WTC11 (cell line): ENCODE data around the gene ZDHHC4. TPM values are rescaled to one million over a fixed set of nuclear protein-coding genes. Genes with fewer than 3 reads are reported as not detected.

Experiments
- ATAC-seq: fragments of 200-7000 bp; cut with Tn5 transposase; 2 replicates; pipeline ENCODE4 v1.10.0; 2021; ENCODE audit warnings: mild to moderate bottlenecking, moderate library complexity
- CTCF ChIA-PET: fragments of 300-600 bp; sonication (Branson Sonifier 250); formaldehyde crosslinking; loops from one replicate; lab custom pipeline; 2021; ENCODE audit warnings: antibody characterized with exemption; lab: Charles Lee
- POLR2A ChIA-PET: fragments of 350-600 bp; sonication (Branson Sonifier 250); formaldehyde crosslinking; loops from one replicate; lab custom pipeline; 2021; ENCODE audit warnings: antibody characterized with exemption; lab: Charles Lee
- DNase-seq: peaks from one replicate; pipeline ENCODE4 v3.0.0; 2021; ENCODE audit warnings: low spot score
- H3K27ac Mint-ChIP-seq: 2 replicates; pipeline ENCODE4 v1.8.0; 2021; ENCODE audit warnings: mixed read lengths
- H3K27me3 Mint-ChIP-seq: 2 replicates; pipeline ENCODE4 v1.8.0; 2021; ENCODE audit warnings: low read depth, mild to moderate bottlenecking, moderate library complexity, mixed read lengths
- H3K36me3 Mint-ChIP-seq: 2 replicates; pipeline ENCODE4 v1.8.0; 2021; ENCODE audit warnings: mixed read lengths
- H3K4me1 Mint-ChIP-seq: 2 replicates; pipeline ENCODE4 v1.8.0; 2022; ENCODE audit warnings: mixed read lengths
- H3K4me3 Mint-ChIP-seq: 2 replicates; pipeline ENCODE4 v1.8.0; 2021; ENCODE audit warnings: mild to moderate bottlenecking, moderate library complexity, mixed read lengths
- H3K9me3 Mint-ChIP-seq: 2 replicates; pipeline ENCODE4 v1.8.0; 2021; ENCODE audit warnings: mixed read lengths
- CBFB ChIP-seq: sonication (generic); formaldehyde crosslinking; IDR thresholded peaks from 2 replicates; pipeline ENCODE4 v1.8.1; 2022; ENCODE audit warnings: mild to moderate bottlenecking, low read depth, missing genetic modification reagents
- FOXP1 ChIP-seq: sonication (generic); formaldehyde crosslinking; IDR thresholded peaks from 2 replicates; pipeline ENCODE4 v1.8.0; 2022; ENCODE audit warnings: missing genetic modification reagents, mild to moderate bottlenecking, moderate library complexity, borderline replicate concordance
- GTF2I ChIP-seq: fragments of 250-450 bp; sonication (Bioruptor Pico); conservative IDR thresholded peaks from 2 replicates; pipeline ENCODE4 v1.4.0; 2021; ENCODE audit warnings: mild to moderate bottlenecking
- HMGA2 ChIP-seq: fragments of 250-450 bp; sonication (Bioruptor Pico); IDR thresholded peaks from 2 replicates; pipeline ENCODE4 v1.4.0; 2021; ENCODE audit warnings: mild to moderate bottlenecking, moderate library complexity
- IRF2 ChIP-seq: sonication (generic); formaldehyde crosslinking; IDR thresholded peaks from 2 replicates; pipeline ENCODE4 v1.8.0; 2022; ENCODE audit warnings: low read depth, missing genetic modification reagents, borderline replicate concordance
- MAX ChIP-seq: sonication (generic); formaldehyde crosslinking; IDR thresholded peaks from 2 replicates; pipeline ENCODE4 v1.8.0; 2022; ENCODE audit warnings: mild to moderate bottlenecking, missing genetic modification reagents
- MLX ChIP-seq: sonication (generic); formaldehyde crosslinking; IDR thresholded peaks from 2 replicates; pipeline ENCODE4 v1.8.1; 2023; ENCODE audit warnings: mild to moderate bottlenecking, missing genetic modification reagents, moderate library complexity
- NR1H2 ChIP-seq: sonication (generic); formaldehyde crosslinking; IDR thresholded peaks from 2 replicates; pipeline ENCODE4 v1.9.0; 2021; ENCODE audit warnings: mild to moderate bottlenecking, moderate library complexity, missing genetic modification reagents
- NR3C1 ChIP-seq: sonication (generic); formaldehyde crosslinking; conservative IDR thresholded peaks from 2 replicates; pipeline ENCODE4 v1.8.1; 2023; ENCODE audit warnings: low read depth, mild to moderate bottlenecking, missing genetic modification reagents
- PRDM15 ChIP-seq: sonication (generic); formaldehyde crosslinking; IDR thresholded peaks from 2 replicates; pipeline ENCODE4 v1.8.0; 2022; ENCODE audit warnings: missing genetic modification reagents
- SP1 ChIP-seq: sonication (generic); formaldehyde crosslinking; conservative IDR thresholded peaks from 2 replicates; pipeline ENCODE4 v1.8.1; 2022; ENCODE audit warnings: missing genetic modification reagents
- TCF7 ChIP-seq: sonication (generic); formaldehyde crosslinking; IDR thresholded peaks from 2 replicates; pipeline ENCODE4 v1.8.0; 2022; ENCODE audit warnings: mild to moderate bottlenecking, low read depth, missing genetic modification reagents, moderate library complexity
- TEAD1 ChIP-seq: sonication (generic); formaldehyde crosslinking; IDR thresholded peaks from 2 replicates; pipeline ENCODE4 v1.8.0; 2022; ENCODE audit warnings: mild to moderate bottlenecking, missing genetic modification reagents
- TEAD4 ChIP-seq: sonication (generic); formaldehyde crosslinking; IDR thresholded peaks from 2 replicates; pipeline ENCODE4 v1.8.0; 2022; ENCODE audit warnings: mild to moderate bottlenecking, missing genetic modification reagents
- ZNF219 ChIP-seq: sonication (generic); formaldehyde crosslinking; IDR thresholded peaks from 2 replicates; pipeline ENCODE4 v1.8.0; 2023; ENCODE audit warnings: missing genetic modification reagents, mild to moderate bottlenecking, borderline replicate concordance
- ZNF232 ChIP-seq: sonication (generic); formaldehyde crosslinking; IDR thresholded peaks from 2 replicates; pipeline ENCODE4 v1.8.0; 2022; ENCODE audit warnings: mild to moderate bottlenecking, missing genetic modification reagents
- ZNF263 ChIP-seq: sonication (generic); formaldehyde crosslinking; IDR thresholded peaks from 2 replicates; pipeline ENCODE4 v1.8.1; 2022; ENCODE audit warnings: low read depth, mild to moderate bottlenecking, moderate library complexity, missing genetic modification reagents
- ZNF317 ChIP-seq: sonication (generic); formaldehyde crosslinking; IDR thresholded peaks from 2 replicates; pipeline ENCODE4 v1.8.1; 2023; ENCODE audit warnings: low read depth, mild to moderate bottlenecking, moderate library complexity, missing genetic modification reagents, borderline replicate concordance
- ZNF671 ChIP-seq: fragments of 250-450 bp; sonication (Bioruptor Pico); IDR thresholded peaks from 2 replicates; pipeline ENCODE4 v1.8.0; 2021; ENCODE audit warnings: mild to moderate bottlenecking
- total RNA-seq: library from RNA; stranded (reverse); gene quantifications from 3 replicates; pipeline ENCODE4 v1.2.3, GENCODE V29; 2021
- TF ChIP-seq, protein P1 (sequence below): sonication (generic); formaldehyde crosslinking; conservative IDR thresholded peaks from 2 replicates; pipeline ENCODE4 v1.8.1; 2022; ENCODE audit warnings: mild to moderate bottlenecking, missing genetic modification reagents
- TF ChIP-seq, protein P2 (sequence below): sonication (generic); formaldehyde crosslinking; IDR thresholded peaks from 2 replicates; pipeline ENCODE4 v1.8.0; 2023; ENCODE audit warnings: missing genetic modification reagents
- TF ChIP-seq, protein P3 (sequence below): sonication (generic); formaldehyde crosslinking; conservative IDR thresholded peaks from 2 replicates; pipeline ENCODE4 v1.8.1; 2023; ENCODE audit warnings: mild to moderate bottlenecking, low read depth, missing genetic modification reagents, moderate library complexity
- TF ChIP-seq, protein P4 (sequence below): fragments of 250-450 bp; sonication (Bioruptor Pico); IDR thresholded peaks from 2 replicates; pipeline ENCODE4 v1.8.0; 2021; ENCODE audit warnings: mild to moderate bottlenecking

The ZDHHC4 gene
- total RNA-seq, 1 experiment from 2014 or later, result 37.7 TPM

GRCh38 chr7:6624246-6624611 lies 47.0 kb downstream of the ZDHHC4 start (continued):
- TF ChIP-seq ZNF219 (CRISPR knock-in tag) (no peak), IRF2 (CRISPR knock-in tag) (no peak)
- TF ChIP-seq, protein P1, sequence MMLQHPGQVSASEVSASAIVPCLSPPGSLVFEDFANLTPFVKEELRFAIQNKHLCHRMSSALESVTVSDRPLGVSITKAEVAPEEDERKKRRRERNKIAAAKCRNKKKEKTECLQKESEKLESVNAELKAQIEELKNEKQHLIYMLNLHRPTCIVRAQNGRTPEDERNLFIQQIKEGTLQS, result no peak

GRCh38 chr7:6628045-6628444 lies 50.8 kb downstream of the ZDHHC4 start:
- CTCF ChIA-PET, result interaction anchor here (0.6 to 1.2 kb wide), 2 partner anchors 39 to 77 kb away, joined by 3 to 4 read pairs; no protein-coding TSS in a partner anchor
- Mint-ChIP-seq H3K4me1 (no peaks in the 10 kb centered on the region), H3K27ac (no peak overlapping the region), H3K9me3 (no peaks in the 10 kb centered on the region), H3K4me3 (no peak overlapping the region), H3K36me3 (peaks cover 3% of the 10 kb centered on the region), H3K27me3 (no peaks in the 10 kb centered on the region)
- ATAC-seq (peak; percentile 32; the same call in 1 of the 2 replicates), DNase-seq (no peak)
- TF ChIP-seq, protein P2, sequence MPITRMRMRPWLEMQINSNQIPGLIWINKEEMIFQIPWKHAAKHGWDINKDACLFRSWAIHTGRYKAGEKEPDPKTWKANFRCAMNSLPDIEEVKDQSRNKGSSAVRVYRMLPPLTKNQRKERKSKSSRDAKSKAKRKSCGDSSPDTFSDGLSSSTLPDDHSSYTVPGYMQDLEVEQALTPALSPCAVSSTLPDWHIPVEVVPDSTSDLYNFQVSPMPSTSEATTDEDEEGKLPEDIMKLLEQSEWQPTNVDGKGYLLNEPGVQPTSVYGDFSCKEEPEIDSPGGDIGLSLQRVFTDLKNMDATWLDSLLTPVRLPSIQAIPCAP (CRISPR knock-in tag), result no peak
- TF ChIP-seq ZNF263 (CRISPR knock-in tag) (no peak), NR3C1 (no peak), ZNF317 (CRISPR knock-in tag) (no peak), TCF7 (CRISPR knock-in tag) (no peak), SP1 (CRISPR knock-in tag) (no peak), MLX (CRISPR knock-in tag) (no peak), ZNF232 (CRISPR knock-in tag) (no peak), FOXP1 (CRISPR knock-in tag) (no peak), MAX (CRISPR knock-in tag) (no peak), GTF2I (CRISPR knock-in tag) (no peak), PRDM15 (CRISPR knock-in tag) (no peak), TEAD4 (no peak), TEAD1 (CRISPR knock-in tag) (no peak), ZNF671 (CRISPR knock-in tag) (no peak), NR1H2 (CRISPR knock-in tag) (no peak), CBFB (CRISPR knock-in tag) (no peak), HMGA2 (CRISPR knock-in tag) (no peak)
- TF ChIP-seq, protein P3, sequence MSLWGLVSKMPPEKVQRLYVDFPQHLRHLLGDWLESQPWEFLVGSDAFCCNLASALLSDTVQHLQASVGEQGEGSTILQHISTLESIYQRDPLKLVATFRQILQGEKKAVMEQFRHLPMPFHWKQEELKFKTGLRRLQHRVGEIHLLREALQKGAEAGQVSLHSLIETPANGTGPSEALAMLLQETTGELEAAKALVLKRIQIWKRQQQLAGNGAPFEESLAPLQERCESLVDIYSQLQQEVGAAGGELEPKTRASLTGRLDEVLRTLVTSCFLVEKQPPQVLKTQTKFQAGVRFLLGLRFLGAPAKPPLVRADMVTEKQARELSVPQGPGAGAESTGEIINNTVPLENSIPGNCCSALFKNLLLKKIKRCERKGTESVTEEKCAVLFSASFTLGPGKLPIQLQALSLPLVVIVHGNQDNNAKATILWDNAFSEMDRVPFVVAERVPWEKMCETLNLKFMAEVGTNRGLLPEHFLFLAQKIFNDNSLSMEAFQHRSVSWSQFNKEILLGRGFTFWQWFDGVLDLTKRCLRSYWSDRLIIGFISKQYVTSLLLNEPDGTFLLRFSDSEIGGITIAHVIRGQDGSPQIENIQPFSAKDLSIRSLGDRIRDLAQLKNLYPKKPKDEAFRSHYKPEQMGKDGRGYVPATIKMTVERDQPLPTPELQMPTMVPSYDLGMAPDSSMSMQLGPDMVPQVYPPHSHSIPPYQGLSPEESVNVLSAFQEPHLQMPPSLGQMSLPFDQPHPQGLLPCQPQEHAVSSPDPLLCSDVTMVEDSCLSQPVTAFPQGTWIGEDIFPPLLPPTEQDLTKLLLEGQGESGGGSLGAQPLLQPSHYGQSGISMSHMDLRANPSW (CRISPR knock-in tag), result no peak
- TF ChIP-seq, protein P4, sequence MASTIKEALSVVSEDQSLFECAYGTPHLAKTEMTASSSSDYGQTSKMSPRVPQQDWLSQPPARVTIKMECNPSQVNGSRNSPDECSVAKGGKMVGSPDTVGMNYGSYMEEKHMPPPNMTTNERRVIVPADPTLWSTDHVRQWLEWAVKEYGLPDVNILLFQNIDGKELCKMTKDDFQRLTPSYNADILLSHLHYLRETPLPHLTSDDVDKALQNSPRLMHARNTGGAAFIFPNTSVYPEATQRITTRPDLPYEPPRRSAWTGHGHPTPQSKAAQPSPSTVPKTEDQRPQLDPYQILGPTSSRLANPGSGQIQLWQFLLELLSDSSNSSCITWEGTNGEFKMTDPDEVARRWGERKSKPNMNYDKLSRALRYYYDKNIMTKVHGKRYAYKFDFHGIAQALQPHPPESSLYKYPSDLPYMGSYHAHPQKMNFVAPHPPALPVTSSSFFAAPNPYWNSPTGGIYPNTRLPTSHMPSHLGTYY, result no peak
- POLR2A ChIA-PET, result no interaction called here
